HEK293T (cell line): ENCODE measurements around the gene ELMOD1.

ENCODE experiments used
- ARNT ChIP-seq: fragments of 450-650 bp; IDR thresholded peaks from 2 replicates; pipeline ENCODE4 v1.6.1; 2017; ENCODE audit warnings: mild to moderate bottlenecking
- BHLHE40 ChIP-seq: fragments of 450-650 bp; IDR thresholded peaks from 2 replicates; pipeline ENCODE4 v1.6.1; 2016; ENCODE audit warnings: mild to moderate bottlenecking, moderate library complexity, borderline replicate concordance
- ELF4 ChIP-seq: fragments of 450-650 bp; IDR thresholded peaks from 2 replicates; pipeline ENCODE4 v1.6.1; 2017; ENCODE audit warnings: antibody characterized with exemption
- FOXA1 ChIP-seq: fragments of 450-650 bp; IDR thresholded peaks from 2 replicates; pipeline ENCODE4 v1.6.1; 2016; ENCODE audit warnings: mild to moderate bottlenecking
- FOXK2 ChIP-seq: fragments of 450-650 bp; IDR thresholded peaks from 2 replicates; pipeline ENCODE4 v1.6.1; 2016; ENCODE audit warnings: mild to moderate bottlenecking
- FOXM1 ChIP-seq: fragments of 450-650 bp; IDR thresholded peaks from 2 replicates; pipeline ENCODE4 v1.6.1; 2017; ENCODE audit warnings: mild to moderate bottlenecking, borderline replicate concordance
- HDGF ChIP-seq: fragments of 450-650 bp; IDR thresholded peaks from 2 replicates; pipeline ENCODE4 v1.6.1; 2017; ENCODE audit warnings: antibody characterized with exemption, borderline replicate concordance
- L3MBTL2 ChIP-seq: fragments of 450-650 bp; conservative IDR thresholded peaks from 2 replicates; pipeline ENCODE4 v1.6.1; 2016; ENCODE audit warnings: mild to moderate bottlenecking
- NFRKB ChIP-seq: fragments of 450-650 bp; IDR thresholded peaks from 2 replicates; pipeline ENCODE4 v1.6.1; 2016; ENCODE audit warnings: mild to moderate bottlenecking, moderate library complexity
- PKNOX1 ChIP-seq: fragments of 450-650 bp; IDR thresholded peaks from 2 replicates; pipeline ENCODE4 v1.6.1; 2016
- SP1 ChIP-seq: fragments of 450-650 bp; IDR thresholded peaks from 2 replicates; pipeline ENCODE4 v1.6.1; 2017
- SUZ12 ChIP-seq: fragments of 450-650 bp; IDR thresholded peaks from 2 replicates; pipeline ENCODE4 v1.6.1; 2016; ENCODE audit warnings: mild to moderate bottlenecking
- TARDBP ChIP-seq: fragments of 450-650 bp; IDR thresholded peaks from 2 replicates; pipeline ENCODE4 v1.6.1; 2016
- ZNF384 ChIP-seq: fragments of 450-650 bp; IDR thresholded peaks from 2 replicates; pipeline ENCODE4 v1.6.1; 2016

GRCh38 chr11:107592231-107592590, 1.3 kb downstream of the ELMOD1 start:
- TF ChIP-seq SP1 = no peak
- no peak for TF ChIP-seq L3MBTL2
- TF ChIP-seq NFRKB = no peak
- no peak for TF ChIP-seq BHLHE40
- no peak for TF ChIP-seq TARDBP
- TF ChIP-seq SUZ12 = no peak
- no peak for TF ChIP-seq FOXA1
- no peak for TF ChIP-seq HDGF
- TF ChIP-seq FOXM1 = no peak
- TF ChIP-seq ELF4 = no peak
- no peak for TF ChIP-seq FOXK2
- no peak for TF ChIP-seq PKNOX1
- TF ChIP-seq ARNT = no peak
- TF ChIP-seq ZNF384 = no peak
